H1 (cell line): Measurements from ENCODE around the gene CDR2. TPM values are rescaled to one million over a fixed set of nuclear protein-coding genes. Genes with fewer than 3 reads are reported as not detected.

ENCODE experiments used
- CTCF ChIA-PET: fragments of 300-600 bp; sonication (Branson Sonifier 250); formaldehyde crosslinking; loops from one replicate; lab custom pipeline; 2021; ENCODE audit not compliant: partially characterized antibody; lab: Charles Lee
- POLR2A ChIA-PET: fragments of 300-600 bp; sonication (Branson Sonifier 250); formaldehyde crosslinking; loops from one replicate; lab custom pipeline; 2021; ENCODE audit warnings: inconsistent platforms; ENCODE audit not compliant: partially characterized antibody; lab: Charles Lee
- DNase-seq, 2 experiments: peaks; one replicate each; pipeline versions ENCODE4 v3.0.0 to v3.0.0-alpha.2; 2010 to 2022; ENCODE audit warnings: low spot score in 2 of 2, low read depth in 1 of 2, mixed read lengths in 1 of 2
- FAIRE-seq: peaks from 2 replicates; lab custom pipeline; 2011; peaks lifted over from hg19 to GRCh38; lab: Jason Lieb, UNC
- H2AFZ ChIP-seq: 2 replicates; pipeline ENCODE4 v1.8.1; 2012; ENCODE audit warnings: low read length, inconsistent platforms
- H2AK5ac ChIP-seq: 2 replicates; pipeline ENCODE4 v1.6.1; 2013; ENCODE audit warnings: low read depth, low read length
- H2BK120ac ChIP-seq: replicated peaks from 2 replicates; pipeline ENCODE3; 2013; ENCODE audit warnings: low read depth, low read length, inconsistent platforms
- H2BK12ac ChIP-seq: 2 replicates; pipeline ENCODE4 v1.6.1; 2013; ENCODE audit warnings: low read depth, low read length
- H2BK15ac ChIP-seq: 2 replicates; pipeline ENCODE4 v1.6.1; 2013; ENCODE audit warnings: low read length
- H2BK20ac ChIP-seq: 2 replicates; pipeline ENCODE4 v1.6.1; 2013; ENCODE audit warnings: low read length
- H2BK5ac ChIP-seq: 2 replicates; pipeline ENCODE4 v1.6.1; 2013; ENCODE audit warnings: low read depth, low read length
- H3K14ac ChIP-seq: 2 replicates; pipeline ENCODE4 v1.6.1; 2013; ENCODE audit warnings: inconsistent platforms; ENCODE audit not compliant: insufficient read length
- H3K18ac ChIP-seq: 2 replicates; pipeline ENCODE4 v1.6.1; 2013; ENCODE audit warnings: low read length; ENCODE audit errors: extremely low read depth
- H3K23ac ChIP-seq: 2 replicates; pipeline ENCODE4 v1.6.1; 2013; ENCODE audit warnings: inconsistent platforms; ENCODE audit not compliant: insufficient read length
- H3K23me2 ChIP-seq: 2 replicates; pipeline ENCODE4 v1.6.1; 2013; ENCODE audit warnings: low read depth, low read length
- H3K27ac ChIP-seq: 2 replicates; pipeline ENCODE4 v1.6.1; 2011; ENCODE audit warnings: low read depth, low read length, inconsistent platforms
- H3K27me3 ChIP-seq, 4 experiments: replicated peaks in 1 of 4; 1 replicate in 1 of 4; 2 replicates in 3 of 4; pipeline versions ENCODE4 v1.6.1 to v1.8.1; 2011 to 2013; ENCODE audit warnings: low read length in 3 of 4, mild to moderate bottlenecking in 3 of 4, inconsistent platforms in 2 of 4, mixed read lengths in 2 of 4, moderate library complexity in 1 of 4; ENCODE audit not compliant: control insufficient read depth in 3 of 4, insufficient read depth in 3 of 4; ENCODE audit errors: extremely low read depth in 1 of 4
- H3K36me3 ChIP-seq, 4 experiments: 2 replicates each; pipeline versions ENCODE4 v1.6.1 to v1.8.1; 2011 to 2013; ENCODE audit warnings: mild to moderate bottlenecking in 4 of 4, low read length in 3 of 4, moderate library complexity in 2 of 4, control low read depth in 1 of 4, inconsistent platforms in 1 of 4; ENCODE audit not compliant: insufficient read depth in 4 of 4, control insufficient read depth in 2 of 4
- H3K4ac ChIP-seq: replicated peaks from 2 replicates; pipeline ENCODE3; 2013; ENCODE audit warnings: low read length, low read depth, mixed read lengths, inconsistent platforms; ENCODE audit not compliant: insufficient read length
- H3K4me1 ChIP-seq, 4 experiments: replicated peaks in 1 of 4; 1 replicate in 1 of 4; 2 replicates in 3 of 4; pipeline versions ENCODE4 v1.6.1 to v1.8.1; 2011 to 2013; ENCODE audit warnings: low read length in 3 of 4, inconsistent platforms in 2 of 4, mixed read lengths in 1 of 4; ENCODE audit not compliant: insufficient read depth in 4 of 4, control insufficient read depth in 3 of 4
- H3K4me2 ChIP-seq, 2 experiments: 2 replicates each; pipeline versions ENCODE4 v1.6.1 to v1.8.1; 2011 to 2013; ENCODE audit warnings: low read depth in 2 of 2, low read length in 2 of 2, control low read depth in 1 of 2, inconsistent platforms in 1 of 2, mild to moderate bottlenecking in 1 of 2; ENCODE audit not compliant: insufficient read depth in 1 of 2
- H3K4me3 ChIP-seq, 4 experiments: fragments of 200-600, 300-600 bp in 1 of 4; sonication (generic), shearing (Covaris generic), sonication (Bioruptor Twin) in 1 of 4; 2 replicates each; pipeline versions ENCODE4 v1.5.1 to v1.8.1; 2011 to 2016; ENCODE audit warnings: low read length in 4 of 4, low read depth in 3 of 4, control low read depth in 2 of 4, inconsistent platforms in 2 of 4, mild to moderate bottlenecking in 2 of 4, mixed read lengths in 1 of 4, moderate library complexity in 1 of 4; ENCODE audit not compliant: insufficient read depth in 2 of 4; ENCODE audit errors: extremely low read depth in 1 of 4
- H3K56ac ChIP-seq: replicated peaks from 2 replicates; pipeline ENCODE3; 2013; ENCODE audit warnings: low read depth, mild to moderate bottlenecking, mixed read lengths, low read length, inconsistent platforms; ENCODE audit not compliant: insufficient read length
- H3K79me1 ChIP-seq: 2 replicates; pipeline ENCODE4 v1.6.1; 2013; ENCODE audit warnings: low read depth, low read length, control low read depth
- H3K79me2 ChIP-seq, 2 experiments: 2 replicates each; pipeline versions ENCODE4 v1.6.1 to v1.8.1; 2012 to 2013; ENCODE audit warnings: low read length in 2 of 2, mild to moderate bottlenecking in 2 of 2, inconsistent platforms in 1 of 2; ENCODE audit not compliant: insufficient read depth in 2 of 2, control insufficient read depth in 1 of 2
- H3K9ac ChIP-seq, 4 experiments: replicated peaks in 1 of 4; 1 replicate in 1 of 4; 2 replicates in 3 of 4; pipeline versions ENCODE4 v1.6.1 to v1.8.1; 2011 to 2013; ENCODE audit warnings: low read depth in 3 of 4, low read length in 3 of 4, control low read depth in 2 of 4, mild to moderate bottlenecking in 2 of 4, moderate library complexity in 2 of 4, inconsistent platforms in 1 of 4; ENCODE audit errors: extremely low read depth in 1 of 4
- H3K9me3 ChIP-seq, 2 experiments: 2 replicates each; pipeline versions ENCODE4 v1.6.1 to v1.8.1; 2012 to 2013; ENCODE audit warnings: mild to moderate bottlenecking in 2 of 2, moderate library complexity in 2 of 2, control low read depth in 1 of 2, inconsistent platforms in 1 of 2, low read depth in 1 of 2, low read length in 1 of 2, mixed read lengths in 1 of 2; ENCODE audit not compliant: insufficient read depth in 2 of 2
- H4K20me1 ChIP-seq, 2 experiments: replicated peaks in 1 of 2; 2 replicates each; pipeline versions ENCODE3 to v1.8.1; 2011 to 2013; ENCODE audit warnings: inconsistent platforms in 2 of 2, low read length in 2 of 2, mild to moderate bottlenecking in 1 of 2; ENCODE audit not compliant: insufficient read depth in 2 of 2, control insufficient read depth in 1 of 2
- H4K5ac ChIP-seq: 2 replicates; pipeline ENCODE4 v1.6.1; 2013; ENCODE audit warnings: low read length, low read depth, mixed read lengths, inconsistent platforms; ENCODE audit not compliant: insufficient read length
- H4K8ac ChIP-seq: 2 replicates; pipeline ENCODE4 v1.8.0; 2013; ENCODE audit warnings: mild to moderate bottlenecking, moderate library complexity, low read length, inconsistent platforms; ENCODE audit not compliant: insufficient read depth; ENCODE audit errors: extremely low read depth
- H4K91ac ChIP-seq: replicated peaks from 2 replicates; pipeline ENCODE3; 2013; ENCODE audit warnings: low read length, mixed read lengths, inconsistent platforms; ENCODE audit not compliant: insufficient read length
- FOSL1 ChIP-seq: IDR thresholded peaks from 2 replicates; pipeline ENCODE4 v1.6.1; 2011; ENCODE audit warnings: mild to moderate bottlenecking, low read depth, low read length, moderate library complexity; ENCODE audit not compliant: insufficient read depth
- SIX5 ChIP-seq: IDR thresholded peaks from 2 replicates; pipeline ENCODE4 v1.6.1; 2011; ENCODE audit warnings: mild to moderate bottlenecking, low read depth, low read length
- SUZ12 ChIP-seq: fragments of 200-600 bp; sonication (generic); IDR thresholded peaks from 2 replicates; pipeline ENCODE4 v1.6.1; 2012; ENCODE audit warnings: mild to moderate bottlenecking, inconsistent platforms, low read length, moderate library complexity, mixed read lengths
- WGBS, 2 experiments: shearing (Covaris generic) in 1 of 2; methylation state at CpG; one replicate each; pipeline versions ENCODE4 v1.1.6 to v1.1.7; 2013 to 2015; ENCODE audit warnings: low lambda C conversion rate in 2 of 2, mixed read lengths in 2 of 2, inconsistent platforms in 1 of 2, low coverage in 1 of 2, missing lambda C conversion rate in 1 of 2; ENCODE audit not compliant: insufficient replicate concordance in 2 of 2, insufficient coverage in 1 of 2, insufficient read length in 1 of 2; ENCODE audit errors: extremely low coverage in 1 of 2, missing lambda C conversion rate in 1 of 2; 5-methylcytosine and 5-hydroxymethylcytosine counted together
- polyA plus RNA-seq, 7 experiments: library from polyadenylated mRNA; depleted of rRNA in 3 of 7; stranded (reverse) in 5 of 7; unstranded in 2 of 7; fragments of >200 nt in 5 of 7; fragments of 200-250 nt in 2 of 7; gene quantifications; 1 replicate in 5 of 7; 2 replicates in 1 of 7; 4 replicates in 1 of 7; pipeline versions ENCODE4 v1.2.1 to v1.2.3, GENCODE V29; 2011 to 2013; ENCODE audit warnings: missing spikeins in 2 of 7, mixed read lengths in 2 of 7
- total RNA-seq: library from RNA; stranded (reverse); fragmentation: NEBNext Ultra II Directional; extraction: Animal tissue kit (Norgen Biotek cat#: 25700); gene quantifications from 2 replicates; pipeline ENCODE4 v1.2.1, GENCODE V29; 2021
- TF ChIP-seq, protein P1 (sequence below): IDR thresholded peaks from 2 replicates; pipeline ENCODE4 v1.6.1; 2011; ENCODE audit warnings: low read length, improper control_type of control experiment

The CDR2 gene
- total and polyA plus RNA-seq, 2 of the 8 experiments (the other 6 are each of a cell fraction or from before 2014, with no cell fraction given), result 16.3 to 34.9 TPM

- Histone ChIP-seq H2BK15ac (no peak overlapping the region), H3K9me3 (no peaks in the 10 kb centered on the region), H4K91ac (no peak overlapping the region), H3K14ac (no peak overlapping the region), H3K27ac (no peak overlapping the region), H2BK12ac (no peak overlapping the region), H2BK120ac (no peak overlapping the region), H3K23ac (no peak overlapping the region), H3K9ac (no peak overlapping the region), H3K36me3 (no peaks in the 10 kb centered on the region), H4K8ac (no peak overlapping the region), H3K4ac (no peak overlapping the region), H3K79me2 (no peaks in the 10 kb centered on the region), H3K23me2 (peaks cover 5% of the 10 kb centered on the region), H2BK5ac (no peak overlapping the region), H3K79me1 (no peaks in the 10 kb centered on the region), H3K4me2 (no peak overlapping the region), H3K27me3 (no peaks in the 10 kb centered on the region; a peak in 4 of 7 replicates), H2AK5ac (no peak overlapping the region), H3K56ac (no peak overlapping the region), H4K20me1 (peaks cover 0 to 2% of the 10 kb centered on the region in 2 experiments), H2BK20ac (no peak overlapping the region), H3K4me1 (peaks cover 0 to 3% (median 1%) of the 10 kb centered on the region in 4 experiments; a peak in 5 of 7 replicates), H2AFZ (no peak overlapping the region), H3K4me3 (no peak overlapping the region), H4K5ac (no peak overlapping the region), H3K18ac (no peak overlapping the region)
- CTCF ChIA-PET, result no interaction called here
- FAIRE-seq (no peak), DNase-seq (no peak)
- POLR2A ChIA-PET, result no interaction called here
- 99% methylated on average over 7 of the region's 7 CpGs; no CpG with 5 or more reads in 1 of the 2 experiments for WGBS, 2 experiments
- TF ChIP-seq, protein P1, sequence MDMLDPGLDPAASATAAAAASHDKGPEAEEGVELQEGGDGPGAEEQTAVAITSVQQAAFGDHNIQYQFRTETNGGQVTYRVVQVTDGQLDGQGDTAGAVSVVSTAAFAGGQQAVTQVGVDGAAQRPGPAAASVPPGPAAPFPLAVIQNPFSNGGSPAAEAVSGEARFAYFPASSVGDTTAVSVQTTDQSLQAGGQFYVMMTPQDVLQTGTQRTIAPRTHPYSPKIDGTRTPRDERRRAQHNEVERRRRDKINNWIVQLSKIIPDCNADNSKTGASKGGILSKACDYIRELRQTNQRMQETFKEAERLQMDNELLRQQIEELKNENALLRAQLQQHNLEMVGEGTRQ, result no peak
- TF ChIP-seq FOSL1, result no peak
- no peak for TF ChIP-seq SIX5
- no peak for TF ChIP-seq SUZ12
These were observed 5.2 kb upstream of the CDR2 start for GRCh38 chr16:22379656-22380055.
